ENCODE measurements around the gene CTSS. TPM values are rescaled to one million over a fixed set of nuclear protein-coding genes. Genes with fewer than 3 reads are reported as not detected.

The CTSS gene
- polyA plus RNA-seq, 12 donors = 9.7 to 26.8 (median 14.5) TPM; not detected in 1

DNA sequence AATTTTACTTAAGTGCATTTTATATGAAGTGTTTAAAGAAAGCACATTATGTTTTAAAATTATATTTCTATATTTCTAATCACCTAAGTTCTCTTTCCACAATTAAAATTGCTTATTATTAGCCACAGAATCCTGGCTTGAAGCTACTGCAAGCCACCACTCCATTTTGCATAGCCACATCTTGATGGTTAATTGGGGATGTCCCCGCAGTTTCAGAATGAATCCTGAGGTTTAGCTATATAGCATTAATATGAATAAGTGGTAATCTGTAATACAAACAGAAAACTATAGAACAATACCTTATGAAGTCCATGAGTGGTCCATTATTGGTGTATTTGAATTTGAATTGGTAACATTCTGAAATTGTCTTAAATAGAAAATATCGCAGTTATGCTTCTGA lies 57.0 kb downstream of the CTSS start:
- DNase-seq = no peak

DNA sequence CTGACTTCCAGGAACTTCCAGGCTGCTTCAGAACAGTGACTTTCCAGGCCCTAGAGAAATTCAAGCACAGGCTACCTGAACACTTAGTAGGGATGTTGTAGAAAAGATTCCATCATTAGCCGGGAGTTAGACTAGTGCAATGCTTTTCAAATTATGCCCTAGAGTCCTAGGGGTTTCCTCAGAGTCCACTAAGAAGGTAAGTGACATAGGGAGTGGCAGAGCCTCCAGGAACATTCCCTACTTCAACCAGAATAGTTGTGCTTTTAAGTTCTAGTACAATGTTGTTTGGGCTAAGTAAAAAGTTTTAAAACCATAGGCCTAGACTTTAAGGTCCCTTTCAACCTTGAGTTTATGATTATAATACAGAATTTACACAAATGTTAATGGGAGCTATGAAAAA lies 59.5 kb downstream of the CTSS start:
- DNase-seq = no peak

DNA sequence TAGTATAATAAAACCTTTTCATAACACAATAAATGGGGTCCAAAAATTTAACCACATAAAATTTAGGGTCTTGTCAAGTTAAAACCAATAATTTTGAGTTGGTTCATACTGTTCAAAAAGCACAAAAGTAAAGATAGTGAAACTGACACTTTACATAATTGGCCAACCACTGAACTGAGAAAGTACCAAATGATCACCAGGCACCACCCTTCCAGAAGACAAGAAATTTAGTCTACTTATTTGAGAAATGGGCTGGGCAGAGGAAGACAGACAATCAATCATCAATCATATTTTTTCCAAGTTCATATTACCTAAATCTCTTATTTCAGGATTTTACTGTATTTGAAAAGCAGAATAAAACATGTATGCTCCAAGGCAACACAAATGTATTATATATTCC lies 62.2 kb downstream of the CTSS start:
- DNase-seq = no peak

DNA sequence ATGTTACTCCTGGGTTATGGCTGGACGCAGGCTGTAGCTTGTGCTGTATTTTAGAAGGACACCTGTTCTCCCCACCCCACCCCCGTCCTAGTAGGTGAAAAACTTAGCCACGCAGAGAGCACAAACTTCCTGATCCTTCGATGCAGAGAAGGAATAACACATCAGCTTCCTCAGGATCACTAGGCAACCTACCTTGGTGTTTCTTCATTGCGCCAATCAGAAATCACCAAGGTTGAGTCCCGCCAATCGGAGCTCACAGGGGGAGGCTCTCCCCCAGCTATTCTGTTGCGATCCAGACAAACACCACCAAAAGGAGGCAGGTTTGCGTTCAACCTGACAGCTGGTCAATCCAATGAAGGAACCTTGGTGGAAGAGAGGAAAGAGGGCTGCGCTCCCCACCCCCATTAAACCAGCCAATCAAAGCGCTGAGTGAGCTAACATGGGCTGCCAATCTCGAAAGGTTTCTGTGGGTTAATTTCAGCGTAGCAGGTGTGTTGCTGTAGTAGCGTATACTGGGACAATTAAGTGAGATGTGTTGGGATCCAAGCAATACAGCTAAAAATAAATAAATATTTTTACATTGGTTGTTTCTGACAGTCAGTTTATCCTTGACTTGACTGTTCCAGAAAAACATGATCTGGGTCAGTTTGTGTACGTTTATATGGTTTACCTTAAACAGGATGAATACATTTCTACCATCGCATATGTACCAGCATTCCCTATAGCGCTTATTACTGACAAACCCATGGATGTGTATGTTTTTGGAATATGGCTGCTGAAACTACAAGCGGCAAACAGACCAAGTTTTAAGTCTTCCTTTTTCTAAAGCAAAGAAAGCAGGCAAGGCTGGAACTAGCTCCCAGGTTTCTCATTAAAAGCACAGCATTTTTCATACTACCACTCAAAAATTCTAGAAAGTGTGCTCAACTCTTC lies 68.3 kb downstream of the CTSS start, which contains the start of gene GOLPH3L:
Gene GOLPH3L (minus strand): TSS at position 160 of the 933 bp plus-strand sequence. CDS start 2,316 bp downstream, outside the sequence.
- peak; percentile 96 for DNase-seq

DNA sequence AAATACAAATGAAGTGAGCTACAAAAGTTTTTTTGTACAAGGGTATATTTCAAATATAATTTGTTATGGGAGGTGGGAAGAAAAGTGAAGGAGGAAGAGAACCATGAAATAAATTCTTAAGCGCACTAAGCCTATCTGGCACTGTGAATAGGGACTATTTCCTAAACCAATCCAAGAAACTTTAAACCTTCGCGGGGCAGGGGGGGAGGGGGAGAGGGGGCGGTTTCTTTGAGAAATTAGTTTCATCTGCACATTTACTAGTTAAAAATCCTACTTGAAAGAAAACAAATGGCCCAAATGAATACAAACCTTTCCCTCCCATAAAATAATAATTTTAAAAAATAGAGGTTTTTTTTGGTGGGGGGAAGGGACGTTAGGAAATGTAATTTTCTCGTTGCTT lies 69.0 kb downstream of the CTSS start:
- DNase-seq = no peak

DNA sequence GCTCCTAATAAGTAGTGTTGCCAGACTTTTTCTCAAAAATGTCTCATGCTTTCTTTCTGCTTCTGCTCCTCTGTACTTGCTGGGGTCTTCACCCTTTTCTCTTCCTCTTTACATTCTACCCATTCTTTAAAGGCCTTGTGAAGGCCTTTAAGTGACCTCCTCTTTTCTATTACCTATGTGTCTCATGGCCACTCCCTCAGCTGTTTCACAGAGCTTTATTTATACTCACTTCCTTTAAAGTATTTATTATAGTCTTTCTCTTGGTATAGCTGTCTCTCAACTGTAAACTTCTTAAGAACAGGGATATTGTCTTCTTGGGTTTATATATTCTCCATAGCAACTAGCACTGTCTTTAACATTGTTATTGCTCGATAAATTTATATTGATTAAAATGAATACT lies 69.4 kb downstream of the CTSS start:
- DNase-seq = no peak

DNA sequence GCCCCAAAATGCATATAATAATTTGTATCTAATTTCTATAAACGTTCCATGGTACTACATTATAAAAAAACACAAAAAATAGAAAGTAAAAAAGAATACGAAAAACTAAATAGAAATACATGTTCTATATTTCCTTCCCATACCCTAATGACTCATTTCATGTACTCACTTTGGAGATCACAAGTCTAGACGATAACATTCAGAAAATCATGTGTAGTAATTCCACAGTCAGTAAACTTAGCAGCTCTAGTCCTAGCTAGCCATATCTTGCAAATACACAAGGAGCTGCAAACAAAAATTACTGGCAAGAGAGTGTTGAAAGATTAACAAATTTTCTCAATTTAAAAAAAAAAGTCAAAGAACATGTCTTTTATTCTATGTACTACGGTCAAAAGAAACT lies 70.0 kb downstream of the CTSS start:
- DNase-seq = no peak

DNA sequence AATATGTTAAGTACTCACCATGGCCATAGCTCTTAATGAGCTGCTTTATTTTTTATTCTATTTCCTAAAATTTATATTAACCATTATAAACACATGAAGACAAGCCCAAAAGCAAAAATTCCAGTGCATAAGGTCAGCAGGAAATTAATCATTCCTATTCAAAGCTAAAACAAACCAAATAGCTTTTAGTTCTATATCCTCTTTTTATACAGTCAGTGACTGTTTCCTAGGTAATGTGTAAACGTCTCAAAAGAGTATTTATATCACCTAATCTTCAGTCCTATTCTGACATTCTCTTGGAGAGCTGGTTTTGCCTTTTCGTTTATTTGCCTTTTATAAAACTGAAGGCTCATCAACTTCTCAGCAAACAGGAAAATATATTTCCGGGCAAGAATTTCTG lies 72.9 kb downstream of the CTSS start:
- no peak for DNase-seq

DNA sequence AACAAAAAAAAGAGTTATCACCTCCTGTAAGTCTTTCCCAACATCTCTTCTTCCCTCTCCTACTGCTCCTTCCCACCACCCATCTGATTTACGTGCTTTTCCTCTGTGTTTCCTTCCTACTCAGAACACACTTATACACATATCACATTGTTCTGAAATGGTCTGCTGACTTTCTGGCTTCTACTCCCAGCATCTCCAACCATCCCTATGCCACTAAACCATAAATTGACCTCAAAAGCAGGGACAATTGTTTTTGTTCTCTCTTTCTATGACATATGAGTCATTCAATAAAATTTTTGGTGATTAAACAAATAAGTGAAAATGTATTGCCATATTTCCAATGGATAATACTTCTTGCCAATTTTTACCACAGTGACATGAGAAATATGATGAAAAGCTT lies 76.8 kb downstream of the CTSS start:
- DNase-seq = no peak

DNA sequence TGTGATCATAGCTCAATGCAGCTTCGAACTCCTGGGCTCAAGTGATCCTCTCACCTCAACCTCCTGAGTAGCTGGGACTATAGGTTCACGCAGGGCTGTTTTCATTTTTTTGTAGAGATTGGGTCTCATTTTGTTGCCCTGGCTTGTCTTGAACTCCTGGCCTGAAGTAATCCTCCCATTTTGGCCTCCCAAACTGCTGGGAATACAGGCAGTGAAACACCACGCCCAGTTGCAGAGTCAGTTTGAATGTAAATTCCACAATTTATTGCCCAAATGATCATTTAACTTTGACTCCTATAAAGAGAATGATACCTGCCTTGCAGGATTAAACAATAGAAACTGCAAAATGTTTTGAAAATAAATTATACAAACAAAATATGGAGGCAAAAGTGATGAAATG lies 79.3 kb downstream of the CTSS start:
- DNase-seq = no peak

DNA sequence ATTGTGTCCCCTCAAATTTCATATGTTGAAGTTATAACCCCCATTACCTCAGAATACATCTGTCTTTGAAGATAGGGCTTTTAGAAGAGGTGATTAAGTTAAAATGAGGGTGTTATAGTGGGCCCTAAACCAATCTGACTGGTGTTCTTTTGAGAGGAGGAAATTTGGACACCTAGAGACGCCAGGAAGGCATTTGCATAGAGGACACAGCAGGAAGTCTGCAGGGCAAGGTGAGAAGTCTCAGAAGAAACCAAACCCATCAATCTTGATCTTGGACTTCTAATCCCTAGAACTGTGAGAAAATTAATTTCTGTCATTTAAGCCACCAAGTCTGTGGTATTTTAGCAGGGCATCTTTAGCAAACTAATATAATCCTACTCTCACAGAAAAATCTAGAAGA lies 81.7 kb downstream of the CTSS start:
- DNase-seq = no peak

Other genes starting within 250 kb of the CTSS start
- gene ADAMTSL4, start 216.4 kb downstream of the CTSS start, polyA plus RNA-seq (ENCODE audit: insufficient read length in 12 of 12) = 10 to 100 TPM in 11 of 12 donors, not detected in 1; 37.5 to 77.9 (median 49.0) TPM
- 100 to 1,000 TPM in 11 of 12 donors, not detected in 1; 125 to 262 (median 159) TPM for gene MCL1, start 186.2 kb downstream of the CTSS start, polyA plus RNA-seq (ENCODE audit: insufficient read length in 12 of 12)
- gene ENSA, start 136.2 kb downstream of the CTSS start, polyA plus RNA-seq (ENCODE audit: insufficient read length in 12 of 12) = 100 to 1,000 TPM in 11 of 12 donors, not detected in 1; 102 to 177 (median 118) TPM
- 10 to 100 TPM in 11 of 12 donors, not detected in 1; 15.0 to 27.1 (median 19.7) TPM for gene GOLPH3L, start 68.6 kb downstream of the CTSS start, polyA plus RNA-seq (ENCODE audit: insufficient read length in 12 of 12)
- gene HORMAD1, start 44.9 kb downstream of the CTSS start, polyA plus RNA-seq (ENCODE audit: insufficient read length in 12 of 12) = under 1 TPM in 1 of 12 donors, not detected in 11; 0.27 TPM
- 100 to 1,000 TPM in 2 of 12 donors, 10 to 100 TPM in 9, not detected in 1; 52.9 to 166 (median 61.1) TPM for gene CTSK, start 42.5 kb upstream of the CTSS start, polyA plus RNA-seq (ENCODE audit: insufficient read length in 12 of 12)
- gene ARNT, start 110.8 kb upstream of the CTSS start, polyA plus RNA-seq (ENCODE audit: insufficient read length in 12 of 12) = 10 to 100 TPM in 11 of 12 donors, not detected in 1; 27.6 to 59.4 (median 38.0) TPM
- not detected for gene CTXND2, start 121.4 kb upstream of the CTSS start, polyA plus RNA-seq (ENCODE audit: insufficient read length in 12 of 12)
- 10 to 100 TPM in 11 of 12 donors, not detected in 1; 29.8 to 72.2 (median 39.1) TPM for gene SETDB1, start 160.6 kb upstream of the CTSS start, polyA plus RNA-seq (ENCODE audit: insufficient read length in 12 of 12)
- 100 to 1,000 TPM in 2 of 12 donors, 10 to 100 TPM in 9, not detected in 1; 69.5 to 112 (median 78.8) TPM for gene CERS2, start 209.1 kb upstream of the CTSS start, polyA plus RNA-seq (ENCODE audit: insufficient read length in 12 of 12)
- gene ANXA9, start 216.5 kb upstream of the CTSS start, polyA plus RNA-seq (ENCODE audit: insufficient read length in 12 of 12) = 1 to 10 TPM in 10 of 12 donors, not detected in 2; 1.7 to 5.3 (median 3.2) TPM
- 10 to 100 TPM in 11 of 12 donors, not detected in 1; 15.5 to 35.9 (median 20.9) TPM for gene MINDY1, start 241.1 kb upstream of the CTSS start, polyA plus RNA-seq (ENCODE audit: insufficient read length in 12 of 12)
- 10 to 100 TPM in 11 of 12 donors, not detected in 1; 22.1 to 31.7 (median 27.7) TPM for gene PRUNE1, start 242.7 kb upstream of the CTSS start, polyA plus RNA-seq (ENCODE audit: insufficient read length in 12 of 12)